SJCRH30 (cell line): ENCODE data around the gene RSF1. TPM values are rescaled to one million over a fixed set of nuclear protein-coding genes. Genes with fewer than 3 reads are reported as not detected.

Source experiments
- DNase-seq, 2 experiments: peaks; one replicate each; pipeline ENCODE4 v3.0.0-alpha.2; 2015 to 2020
- H3K27ac ChIP-seq: fragments of 250-450 bp; sonication (Bioruptor Pico); 2 replicates; pipeline ENCODE4 v1.5.1; 2020; ENCODE audit warnings: mild to moderate bottlenecking, moderate library complexity
- H3K27me3 ChIP-seq: fragments of 250-450 bp; sonication (Bioruptor Pico); 2 replicates; pipeline ENCODE4 v1.5.1; 2020; ENCODE audit warnings: mild to moderate bottlenecking, moderate library complexity
- H3K36me3 ChIP-seq: fragments of 250-450 bp; sonication (Bioruptor Pico); 2 replicates; pipeline ENCODE4 v1.5.1; 2020; ENCODE audit warnings: mild to moderate bottlenecking, moderate library complexity
- H3K4me1 ChIP-seq: fragments of 250-450 bp; sonication (Bioruptor Pico); 2 replicates; pipeline ENCODE4 v1.5.1; 2020; ENCODE audit warnings: mild to moderate bottlenecking, moderate library complexity
- H3K4me3 ChIP-seq: fragments of 250-450 bp; sonication (Bioruptor Pico); 2 replicates; pipeline ENCODE4 v1.5.1; 2020; ENCODE audit warnings: mild to moderate bottlenecking, moderate library complexity
- H3K9me3 ChIP-seq: fragments of 250-450 bp; sonication (Bioruptor Pico); replicated peaks from 2 replicates; pipeline ENCODE4 v1.5.1; 2020; ENCODE audit warnings: mild to moderate bottlenecking, moderate library complexity
- total RNA-seq: library from RNA; depleted of rRNA; stranded (reverse); fragments of >200 nt; shearing (Covaris generic); gene quantifications from 2 replicates; pipeline ENCODE4 v1.2.3, GENCODE V29; 2014

RSF1 gene
- total RNA-seq, 1 experiment from 2014 or later = 56.1 TPM

DNA sequence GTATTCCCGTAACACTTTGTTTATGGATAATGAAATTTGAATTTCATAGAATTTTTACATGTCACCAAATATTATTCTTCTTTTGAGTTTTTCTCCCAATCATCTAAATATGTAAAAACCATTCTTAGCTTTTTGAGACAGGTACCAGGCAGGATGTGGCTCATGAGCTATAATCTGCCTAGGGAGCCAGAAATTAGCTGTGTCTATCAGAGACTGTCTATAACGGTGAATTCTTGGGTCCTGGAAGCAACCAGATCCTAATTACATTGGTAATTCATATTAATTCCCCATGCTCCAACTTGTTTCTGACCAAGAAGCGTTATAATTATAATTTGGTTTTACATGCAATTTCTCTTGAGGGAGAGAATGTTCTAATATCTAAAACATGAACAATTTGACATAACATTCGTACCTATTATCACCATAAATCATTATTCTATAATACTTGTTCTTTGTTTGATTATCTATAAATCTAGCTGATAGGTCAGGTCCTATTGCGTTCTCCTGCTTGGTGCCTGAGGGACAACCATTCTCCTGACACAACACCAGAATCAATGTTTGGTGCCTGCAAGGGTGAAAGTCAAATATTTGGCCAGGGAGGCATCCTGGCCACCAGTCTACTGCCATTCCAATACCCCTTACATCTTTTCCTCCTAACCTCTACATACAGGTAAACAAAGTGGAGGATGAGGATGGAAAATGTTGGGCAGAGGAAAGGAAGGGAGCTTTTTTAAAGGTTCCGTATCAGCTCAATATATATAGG is 69.9 kb downstream of the RSF1 start:
- Histone ChIP-seq H3K36me3 (peaks cover 18% of the 10 kb centered on the region), H3K4me1 (no peaks in the 10 kb centered on the region), H3K9me3 (no peaks in the 10 kb centered on the region), H3K27me3 (no peaks in the 10 kb centered on the region), H3K27ac (no peak overlapping the region), H3K4me3 (no peak overlapping the region)
- no peak for DNase-seq

DNA sequence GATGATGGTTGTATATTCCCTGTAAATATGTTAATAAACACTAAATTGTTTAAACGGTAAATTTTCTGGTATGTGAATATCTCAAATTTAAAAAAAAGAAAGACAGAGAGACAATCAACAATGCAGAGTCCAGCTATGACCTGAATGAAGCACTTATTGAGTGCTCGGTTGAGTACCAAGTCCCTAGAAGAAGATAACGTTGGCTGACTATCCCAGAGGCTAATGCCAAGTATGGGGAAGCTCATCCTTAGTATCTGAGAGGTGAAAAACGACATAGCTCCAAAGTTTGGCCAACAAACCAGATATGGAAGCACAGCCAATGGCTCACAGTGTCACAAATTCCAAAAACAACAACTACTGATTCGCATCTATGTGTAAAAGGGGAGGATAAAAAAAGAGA is 71.3 kb downstream of the RSF1 start:
- H3K36me3 ChIP-seq = peaks cover 17% of the 10 kb centered on the region
- no peaks in the 10 kb centered on the region for H3K4me1 ChIP-seq
- no peak overlapping the region for H3K27ac ChIP-seq
- no peaks in the 10 kb centered on the region for H3K9me3 ChIP-seq
- H3K27me3 ChIP-seq = no peaks in the 10 kb centered on the region
- DNase-seq = no peak
- no peak overlapping the region for H3K4me3 ChIP-seq

GRCh38 chr11:77748266-77748665 is 72.3 kb downstream of the RSF1 start:
- Histone ChIP-seq H3K4me1 (no peaks in the 10 kb centered on the region), H3K9me3 (no peaks in the 10 kb centered on the region), H3K36me3 (peaks cover 17% of the 10 kb centered on the region), H3K4me3 (no peak overlapping the region), H3K27me3 (no peaks in the 10 kb centered on the region), H3K27ac (no peak overlapping the region)
- DNase-seq = no peak

GRCh38 chr11:77747381-77747969 is 73.0 kb downstream of the RSF1 start:
- peaks cover 20% of the 10 kb centered on the region for H3K36me3 ChIP-seq

GRCh38 chr11:77736473-77736872 is 84.0 kb downstream of the RSF1 start:
- Histone ChIP-seq H3K27ac (no peak overlapping the region), H3K4me1 (no peaks in the 10 kb centered on the region), H3K4me3 (no peak overlapping the region), H3K27me3 (no peaks in the 10 kb centered on the region), H3K9me3 (no peaks in the 10 kb centered on the region; the same call in 1 of the 2 replicates), H3K36me3 (peaks cover 19% of the 10 kb centered on the region)
- DNase-seq = no peak

More at GRCh38 chr11:77747381-77747969, 73.0 kb downstream of the RSF1 start:
- no peaks in the 10 kb centered on the region for H3K4me1 ChIP-seq
- H3K9me3 ChIP-seq = no peaks in the 10 kb centered on the region
- H3K27me3 ChIP-seq = no peaks in the 10 kb centered on the region
- no peak overlapping the region for H3K4me3 ChIP-seq
- DNase-seq = no peak
- H3K27ac ChIP-seq = no peak overlapping the region

DNA sequence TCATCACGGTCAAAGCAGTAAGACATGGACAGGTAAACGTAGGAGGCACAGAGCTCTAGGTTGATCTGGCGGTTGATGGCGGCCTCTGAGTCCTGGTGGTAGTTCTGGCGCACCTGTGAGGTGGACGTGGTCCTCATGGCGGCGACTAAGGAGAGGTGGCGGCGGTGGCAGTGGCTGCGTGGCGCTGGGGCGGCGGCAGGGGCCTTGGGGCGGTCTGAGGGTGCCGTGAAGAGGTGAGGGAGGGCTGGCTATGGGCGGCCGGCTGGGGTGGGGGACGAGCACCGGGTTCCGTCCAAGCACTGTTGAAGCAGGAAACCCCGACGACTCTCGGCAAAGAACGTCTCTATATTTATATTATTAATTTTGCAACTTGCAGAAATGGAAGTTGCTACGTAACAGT is 85.6 kb downstream of the RSF1 start:
- Histone ChIP-seq H3K4me3 (no peak overlapping the region), H3K4me1 (no peaks in the 10 kb centered on the region), H3K27ac (no peak overlapping the region), H3K27me3 (no peaks in the 10 kb centered on the region), H3K9me3 (peaks cover 9% of the 10 kb centered on the region), H3K36me3 (peaks cover 25% of the 10 kb centered on the region; the same call in 1 of the 2 replicates)
- DNase-seq = no peak

GRCh38 chr11:77732143-77732542 is 88.4 kb downstream of the RSF1 start:
- peaks cover 22% of the 10 kb centered on the region; the same call in 1 of the 2 replicates for H3K36me3 ChIP-seq
- H3K4me1 ChIP-seq = no peaks in the 10 kb centered on the region
- H3K27me3 ChIP-seq = no peaks in the 10 kb centered on the region
- no peak overlapping the region for H3K27ac ChIP-seq
- no peak overlapping the region for H3K4me3 ChIP-seq
- H3K9me3 ChIP-seq = peaks cover 9% of the 10 kb centered on the region
- DNase-seq = no peak

GRCh38 chr11:77730789-77731188 is 89.7 kb downstream of the RSF1 start:
- Histone ChIP-seq H3K4me1 (no peaks in the 10 kb centered on the region), H3K36me3 (peaks cover 16% of the 10 kb centered on the region; the same call in 1 of the 2 replicates), H3K27ac (no peak overlapping the region), H3K4me3 (no peak overlapping the region), H3K9me3 (peaks cover 9% of the 10 kb centered on the region), H3K27me3 (no peaks in the 10 kb centered on the region)
- DNase-seq = no peak

- no peak for DNase-seq
- H3K27ac ChIP-seq = no peak overlapping the region
- no peak overlapping the region for H3K4me3 ChIP-seq
- no peaks in the 10 kb centered on the region for H3K4me1 ChIP-seq
- peaks cover 9% of the 10 kb centered on the region for H3K9me3 ChIP-seq
- H3K27me3 ChIP-seq = no peaks in the 10 kb centered on the region
- peaks cover 18% of the 10 kb centered on the region; the same call in 1 of the 2 replicates for H3K36me3 ChIP-seq
These were observed 91.5 kb downstream of the RSF1 start for GRCh38 chr11:77729063-77729462.

DNA sequence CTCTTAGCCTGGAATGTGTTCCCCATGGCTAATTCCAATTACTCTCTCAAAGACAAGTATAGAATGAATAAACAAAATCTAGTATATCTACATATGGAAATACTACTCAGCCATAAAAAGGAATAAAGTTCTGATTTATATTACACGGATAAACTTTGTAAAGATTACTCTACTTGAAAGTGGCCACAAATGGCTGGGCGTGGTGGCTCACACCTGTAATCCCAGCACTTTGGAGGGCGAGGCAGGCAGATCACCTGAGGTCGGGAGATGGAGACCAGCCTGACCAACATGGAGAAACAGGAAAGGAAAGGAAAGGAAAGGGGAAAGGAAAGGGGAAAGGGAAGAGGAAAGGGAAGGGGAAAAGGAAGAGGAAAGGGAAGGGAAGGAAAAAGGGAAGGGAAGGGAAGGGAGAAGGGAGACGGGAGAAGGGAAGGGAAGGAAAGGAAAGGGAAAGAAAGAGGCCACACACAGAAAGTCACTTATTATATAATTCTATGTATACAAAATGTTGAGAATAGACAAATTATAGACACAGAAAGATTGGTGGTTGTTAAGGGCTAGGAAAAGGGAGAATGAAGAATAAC is 92.2 kb downstream of the RSF1 start:
- Histone ChIP-seq H3K36me3 (peaks cover 25% of the 10 kb centered on the region), H3K4me3 (no peak overlapping the region), H3K27ac (no peak overlapping the region), H3K4me1 (no peaks in the 10 kb centered on the region), H3K27me3 (no peaks in the 10 kb centered on the region), H3K9me3 (peaks cover 9% of the 10 kb centered on the region)
- DNase-seq = no peak

- Histone ChIP-seq H3K27me3 (no peaks in the 10 kb centered on the region), H3K36me3 (peaks cover 28% of the 10 kb centered on the region), H3K4me1 (no peaks in the 10 kb centered on the region), H3K27ac (no peak overlapping the region), H3K9me3 (peaks cover 9% of the 10 kb centered on the region), H3K4me3 (no peak overlapping the region)
- no peak for DNase-seq
These were observed 94.0 kb downstream of the RSF1 start for GRCh38 chr11:77726524-77726923.

GRCh38 chr11:77725433-77725832 is 95.1 kb downstream of the RSF1 start:
- Histone ChIP-seq H3K4me3 (no peak overlapping the region), H3K27me3 (no peaks in the 10 kb centered on the region), H3K9me3 (peaks cover 2% of the 10 kb centered on the region), H3K27ac (no peak overlapping the region), H3K4me1 (no peaks in the 10 kb centered on the region), H3K36me3 (peaks cover 19% of the 10 kb centered on the region)
- no peak for DNase-seq

- no peak for DNase-seq
- Histone ChIP-seq H3K36me3 (peaks cover 19% of the 10 kb centered on the region), H3K9me3 (no peaks in the 10 kb centered on the region)
These were observed 95.9 kb downstream of the RSF1 start for GRCh38 chr11:77724636-77725035.

GRCh38 chr11:77723024-77723423 is 97.5 kb downstream of the RSF1 start:
- no peak overlapping the region for H3K27ac ChIP-seq
- no peaks in the 10 kb centered on the region; the same call in 1 of the 2 replicates for H3K9me3 ChIP-seq
- H3K27me3 ChIP-seq = no peaks in the 10 kb centered on the region
- H3K4me3 ChIP-seq = no peak overlapping the region
- H3K4me1 ChIP-seq = no peaks in the 10 kb centered on the region
- DNase-seq = no peak
- H3K36me3 ChIP-seq = peaks cover 19% of the 10 kb centered on the region

More at GRCh38 chr11:77724636-77725035, 95.9 kb downstream of the RSF1 start:
- Histone ChIP-seq H3K4me3 (no peak overlapping the region), H3K27me3 (no peaks in the 10 kb centered on the region), H3K27ac (no peak overlapping the region), H3K4me1 (no peaks in the 10 kb centered on the region)

DNA sequence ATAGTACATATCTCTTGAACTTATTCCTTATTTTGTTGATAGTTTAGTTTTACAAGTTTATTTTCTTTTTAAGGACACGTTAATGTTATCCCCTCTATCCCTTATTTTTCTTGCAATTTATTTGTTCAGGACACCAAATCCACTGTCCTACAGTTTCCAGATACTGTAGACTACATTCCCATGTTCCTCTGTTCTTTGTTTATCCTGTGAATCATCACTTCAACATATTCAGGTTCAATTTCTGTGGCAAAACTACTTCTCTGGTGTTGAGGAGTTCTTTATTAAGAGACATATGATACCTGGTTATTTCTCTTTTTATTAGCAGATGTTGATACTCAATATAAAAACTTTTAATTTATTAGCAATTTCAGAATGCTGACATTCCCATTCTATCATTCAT is 110.2 kb downstream of the RSF1 start:
- no peak for DNase-seq
- no peaks in the 10 kb centered on the region for H3K4me1 ChIP-seq
- H3K4me3 ChIP-seq = no peak overlapping the region
- H3K9me3 ChIP-seq = no peaks in the 10 kb centered on the region
- no peaks in the 10 kb centered on the region for H3K27me3 ChIP-seq
- no peak overlapping the region for H3K27ac ChIP-seq
- H3K36me3 ChIP-seq = peaks cover 6% of the 10 kb centered on the region
